Activated naive CD4-positive, alpha-beta T cell treated with anti-CD3 and anti-CD28 coated beads, Interleukin-2, amount 50 U/mL, for 24 hours (primary cell): ENCODE data around the gene THSD4.

Source experiments
- H3K27ac Mint-ChIP-seq: one replicate; pipeline ENCODE4 v1.8.0; 2021; ENCODE audit warnings: mild to moderate bottlenecking, mixed read lengths
- H3K27me3 Mint-ChIP-seq: one replicate; pipeline ENCODE4 v1.8.0; 2021; ENCODE audit warnings: mixed read lengths
- H3K36me3 Mint-ChIP-seq: one replicate; pipeline ENCODE4 v1.8.0; 2021; ENCODE audit warnings: mixed read lengths
- H3K4me1 Mint-ChIP-seq: one replicate; pipeline ENCODE4 v1.8.0; 2021; ENCODE audit warnings: mixed read lengths
- H3K4me3 Mint-ChIP-seq: one replicate; pipeline ENCODE4 v1.8.0; 2021; ENCODE audit warnings: mild to moderate bottlenecking, mixed read lengths
- H3K9me3 Mint-ChIP-seq: one replicate; pipeline ENCODE4 v1.8.0; 2021; ENCODE audit warnings: mixed read lengths

Gene THSD4

DNA sequence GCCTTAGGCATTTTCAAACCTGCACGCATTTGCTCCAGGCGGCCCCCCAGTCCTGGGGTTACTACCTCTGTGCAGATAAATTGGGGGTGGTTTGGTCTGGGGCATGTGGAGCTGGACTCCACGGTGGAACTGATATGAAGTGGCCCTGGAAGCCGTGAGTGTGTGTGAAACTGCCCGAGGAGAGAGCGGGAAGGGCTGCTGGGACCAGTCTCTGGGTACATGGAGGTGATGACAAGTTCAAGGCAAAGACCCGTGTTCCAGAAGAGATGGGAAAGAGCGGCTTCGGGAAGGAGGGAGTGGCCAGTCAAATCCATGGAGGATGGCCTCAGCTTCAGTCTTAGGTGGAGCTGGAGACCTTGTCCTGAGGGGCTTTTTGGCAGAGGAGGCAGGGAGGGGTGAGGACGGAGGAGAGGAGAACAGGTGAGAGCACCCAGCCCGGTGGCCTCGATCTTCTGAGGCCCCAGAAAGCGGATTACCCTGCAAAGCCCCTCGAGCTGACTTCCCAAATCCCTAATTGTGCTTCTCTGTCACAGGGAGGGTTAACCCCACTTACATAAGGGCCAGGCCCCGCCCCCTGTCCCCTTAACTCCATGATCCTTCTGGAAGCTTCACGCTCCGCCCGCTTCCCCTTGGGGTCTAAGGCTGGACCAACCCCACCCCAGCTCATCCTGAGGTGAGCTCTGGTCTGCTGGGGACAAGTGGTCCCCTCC lies 693.2 kb downstream of the THSD4 start:
- no peaks in the 10 kb centered on the region for H3K4me1 Mint-ChIP-seq
- no peak overlapping the region for H3K27ac Mint-ChIP-seq
- no peaks in the 10 kb centered on the region for H3K27me3 Mint-ChIP-seq
- H3K36me3 Mint-ChIP-seq = no peaks in the 10 kb centered on the region
- no peaks in the 10 kb centered on the region for H3K9me3 Mint-ChIP-seq
- H3K4me3 Mint-ChIP-seq = no peak overlapping the region

DNA sequence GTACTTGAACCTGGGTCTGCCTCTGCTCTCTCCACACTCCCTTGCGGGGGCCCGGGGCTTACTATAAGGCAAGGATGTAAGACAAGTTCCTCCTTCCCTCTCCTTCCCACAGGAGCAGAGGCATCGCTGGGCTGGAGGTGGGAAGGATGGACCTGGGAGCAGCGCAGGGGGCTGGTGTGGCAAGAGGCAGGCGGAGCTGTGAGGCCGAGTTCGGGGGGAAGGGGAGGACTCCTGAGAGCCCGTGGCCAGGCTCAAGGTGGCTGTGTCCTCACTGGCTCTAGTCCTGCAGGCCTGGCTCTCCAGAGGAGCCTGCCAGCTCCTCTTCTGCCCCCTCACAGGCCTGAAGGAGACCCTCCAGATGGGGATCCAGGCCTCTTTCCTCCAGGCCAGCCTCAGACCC lies 694.1 kb downstream of the THSD4 start:
- H3K9me3 Mint-ChIP-seq = no peaks in the 10 kb centered on the region
- H3K4me3 Mint-ChIP-seq = no peak overlapping the region
- no peaks in the 10 kb centered on the region for H3K36me3 Mint-ChIP-seq
- H3K4me1 Mint-ChIP-seq = no peaks in the 10 kb centered on the region
- no peak overlapping the region for H3K27ac Mint-ChIP-seq
- H3K27me3 Mint-ChIP-seq = no peaks in the 10 kb centered on the region

DNA sequence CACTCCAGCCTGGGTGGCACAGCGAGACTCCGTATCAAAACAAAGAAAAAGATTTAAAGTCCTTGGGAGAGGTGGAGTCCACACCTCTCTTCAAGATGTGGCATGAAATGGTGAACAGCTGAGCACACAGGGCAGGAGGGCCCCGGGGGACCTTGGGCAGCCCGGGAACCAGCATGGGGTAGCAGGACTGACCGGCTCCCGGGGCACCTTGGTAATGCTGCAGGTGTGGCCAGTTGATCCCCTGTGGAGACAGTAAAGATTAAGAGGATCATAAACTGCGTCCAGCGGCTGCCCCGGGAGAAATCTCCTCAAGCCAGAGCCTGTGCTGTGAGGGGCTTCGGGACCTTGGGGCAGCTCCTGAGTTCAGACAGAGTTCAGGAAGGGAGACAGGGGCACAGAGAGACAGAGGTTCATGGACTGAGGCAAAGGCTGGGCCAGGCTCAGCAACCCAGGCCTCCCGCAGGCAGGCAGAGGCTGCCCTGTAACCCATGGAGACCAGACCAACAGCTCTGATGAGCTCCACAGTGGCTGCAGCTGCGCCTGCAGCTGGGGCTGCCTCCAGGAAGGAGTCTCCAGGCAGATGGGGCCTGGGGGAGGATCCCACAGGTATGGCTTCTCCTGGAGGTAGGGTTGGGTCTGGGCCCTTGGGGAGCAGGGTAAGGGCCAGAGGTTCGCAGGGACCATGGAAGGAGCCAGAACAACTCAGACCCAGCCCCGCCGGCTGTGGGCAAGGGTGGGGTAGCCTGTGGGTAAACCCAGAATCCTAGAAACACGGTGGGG lies 695.2 kb downstream of the THSD4 start, which contains the start of gene NR2E3:
Gene NR2E3, plus strand, starts transcription at position 299 of the 780 bp plus-strand sequence. Its CDS starts 190 bp downstream, at position 489.
- Mint-ChIP-seq H3K27me3 (no peaks in the 10 kb centered on the region), H3K9me3 (no peaks in the 10 kb centered on the region), H3K4me1 (no peaks in the 10 kb centered on the region), H3K36me3 (no peaks in the 10 kb centered on the region), H3K4me3 (no peak within 1 kb of the TSS), H3K27ac (no peak within 1 kb of the TSS)

DNA sequence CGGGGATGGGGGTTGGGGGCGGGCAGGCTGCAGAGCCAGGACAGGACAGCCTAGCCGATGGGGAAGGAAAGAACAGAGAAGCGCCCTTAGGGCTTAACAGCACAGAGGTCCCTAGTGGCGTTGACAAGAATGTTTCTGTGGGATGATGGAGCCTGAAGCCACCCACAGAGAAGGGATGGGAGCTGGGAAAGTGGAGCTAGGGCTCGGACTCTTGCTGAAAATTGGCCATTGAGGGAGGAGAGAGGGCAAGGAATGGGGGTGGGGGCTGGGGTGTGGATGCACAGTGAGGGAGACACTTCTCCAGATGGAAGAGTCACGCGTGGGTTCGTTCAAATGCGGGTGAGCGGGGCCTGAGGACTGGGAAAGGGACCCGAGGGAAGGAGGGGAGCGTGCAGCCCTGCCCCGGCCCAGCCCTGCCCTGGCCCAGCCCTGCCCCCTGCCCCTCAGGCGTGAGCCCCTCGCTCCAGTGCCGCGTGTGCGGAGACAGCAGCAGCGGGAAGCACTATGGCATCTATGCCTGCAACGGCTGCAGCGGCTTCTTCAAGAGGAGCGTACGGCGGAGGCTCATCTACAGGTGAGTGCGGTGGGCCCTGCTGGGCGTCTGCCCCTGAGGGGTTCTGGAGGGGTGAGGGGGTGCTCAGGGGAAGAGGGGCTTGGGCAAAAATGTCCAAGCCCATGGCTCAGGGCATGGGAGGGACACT lies 695.9 kb downstream of the THSD4 start:
- Mint-ChIP-seq H3K4me3 (no peak overlapping the region), H3K36me3 (no peaks in the 10 kb centered on the region), H3K4me1 (no peaks in the 10 kb centered on the region), H3K9me3 (no peaks in the 10 kb centered on the region), H3K27me3 (no peaks in the 10 kb centered on the region), H3K27ac (no peak overlapping the region)

DNA sequence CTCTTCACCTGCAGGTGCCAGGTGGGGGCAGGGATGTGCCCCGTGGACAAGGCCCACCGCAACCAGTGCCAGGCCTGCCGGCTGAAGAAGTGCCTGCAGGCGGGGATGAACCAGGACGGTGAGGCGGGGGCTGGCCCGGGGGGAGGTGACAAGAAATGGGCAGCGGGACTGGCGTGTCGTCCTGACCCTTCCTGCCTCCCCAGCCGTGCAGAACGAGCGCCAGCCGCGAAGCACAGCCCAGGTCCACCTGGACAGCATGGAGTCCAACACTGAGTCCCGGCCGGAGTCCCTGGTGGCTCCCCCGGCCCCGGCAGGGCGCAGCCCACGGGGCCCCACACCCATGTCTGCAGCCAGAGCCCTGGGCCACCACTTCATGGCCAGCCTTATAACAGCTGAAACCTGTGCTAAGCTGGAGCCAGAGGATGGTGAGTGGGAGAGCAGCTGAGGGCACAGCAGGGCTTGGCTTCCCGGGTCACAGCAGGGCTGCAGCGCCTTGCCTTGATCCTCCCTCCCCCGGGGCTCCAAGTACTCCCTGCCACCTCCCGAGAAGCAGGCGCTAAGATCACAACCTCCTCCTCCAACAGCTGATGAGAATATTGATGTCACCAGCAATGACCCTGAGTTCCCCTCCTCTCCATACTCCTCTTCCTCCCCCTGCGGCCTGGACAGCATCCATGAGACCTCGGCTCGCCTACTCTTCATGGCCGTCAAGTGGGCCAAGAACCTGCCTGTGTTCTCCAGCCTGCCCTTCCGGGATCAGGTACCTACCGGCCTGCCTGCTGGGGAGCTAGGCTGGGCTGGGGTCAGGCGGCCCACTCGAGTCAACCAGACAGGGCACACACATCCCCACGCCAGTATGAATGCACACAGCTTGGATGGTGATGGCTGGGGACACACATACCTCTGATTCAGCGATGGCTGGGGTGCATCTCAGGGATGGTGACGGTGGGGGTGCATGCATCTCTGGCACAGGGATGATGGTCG lies 696.8 kb downstream of the THSD4 start:
- no peaks in the 10 kb centered on the region for H3K36me3 Mint-ChIP-seq
- H3K4me3 Mint-ChIP-seq = no peak overlapping the region
- H3K9me3 Mint-ChIP-seq = no peaks in the 10 kb centered on the region
- no peaks in the 10 kb centered on the region for H3K4me1 Mint-ChIP-seq
- H3K27ac Mint-ChIP-seq = no peak overlapping the region
- H3K27me3 Mint-ChIP-seq = no peaks in the 10 kb centered on the region

DNA sequence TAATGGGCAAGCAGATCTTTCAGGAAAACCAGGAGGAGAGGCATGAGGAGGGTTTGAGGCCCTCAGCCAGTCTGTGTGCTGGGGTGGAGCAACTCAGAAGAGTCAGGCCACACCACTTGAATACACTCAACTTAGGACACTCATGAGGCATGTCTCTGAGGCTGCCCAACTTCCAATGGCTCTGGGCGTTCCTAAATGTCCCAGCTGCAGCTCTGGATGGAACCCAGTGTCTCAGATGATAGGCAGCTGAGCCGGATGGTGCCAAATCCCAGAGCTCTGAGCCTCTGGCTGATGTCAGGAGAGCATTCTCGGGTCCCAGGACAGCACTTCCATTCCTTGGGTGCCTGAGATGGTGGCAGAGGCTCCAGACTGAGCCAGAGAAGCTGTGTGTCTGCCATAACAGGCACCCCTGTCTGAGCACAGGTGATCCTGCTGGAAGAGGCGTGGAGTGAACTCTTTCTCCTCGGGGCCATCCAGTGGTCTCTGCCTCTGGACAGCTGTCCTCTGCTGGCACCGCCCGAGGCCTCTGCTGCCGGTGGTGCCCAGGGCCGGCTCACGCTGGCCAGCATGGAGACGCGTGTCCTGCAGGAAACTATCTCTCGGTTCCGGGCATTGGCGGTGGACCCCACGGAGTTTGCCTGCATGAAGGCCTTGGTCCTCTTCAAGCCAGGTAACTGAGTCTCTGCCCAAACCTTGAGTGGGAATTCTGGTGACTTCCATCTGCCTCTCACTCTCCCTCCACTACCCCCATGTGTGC lies 697.9 kb downstream of the THSD4 start:
- Mint-ChIP-seq H3K4me3 (no peak overlapping the region), H3K27me3 (no peaks in the 10 kb centered on the region), H3K27ac (no peak overlapping the region), H3K4me1 (no peaks in the 10 kb centered on the region), H3K36me3 (no peaks in the 10 kb centered on the region), H3K9me3 (no peaks in the 10 kb centered on the region)

DNA sequence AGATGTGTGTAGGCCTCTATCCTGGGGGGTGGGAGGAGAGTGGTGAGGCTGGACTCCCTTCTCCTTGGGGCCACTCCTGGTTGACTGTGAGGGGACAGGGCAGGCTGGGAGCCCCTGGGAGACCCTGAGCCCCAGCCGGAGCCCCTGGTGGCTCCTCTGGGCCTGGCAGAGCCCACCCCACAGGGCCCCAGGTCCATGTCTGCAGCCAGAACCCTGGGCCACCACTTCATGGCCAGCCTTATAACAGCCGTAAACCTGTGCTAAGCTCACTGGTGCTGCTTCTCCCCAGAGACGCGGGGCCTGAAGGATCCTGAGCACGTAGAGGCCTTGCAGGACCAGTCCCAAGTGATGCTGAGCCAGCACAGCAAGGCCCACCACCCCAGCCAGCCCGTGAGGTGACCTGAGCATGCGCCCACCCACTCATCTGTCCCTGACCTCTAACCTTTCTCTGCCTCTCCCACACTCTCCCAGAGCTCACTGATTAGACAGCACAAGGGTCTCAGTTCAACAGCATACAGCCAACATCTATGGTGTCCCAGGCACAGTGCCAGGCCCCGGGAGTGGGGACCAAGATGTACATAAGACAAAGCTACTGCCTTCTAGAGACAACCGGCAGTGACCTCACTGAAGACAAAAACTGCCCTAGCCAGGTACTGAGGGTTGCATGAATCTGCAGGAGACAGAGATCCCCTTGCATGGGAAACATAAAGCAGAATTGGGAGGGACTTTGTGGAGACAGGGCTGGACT lies 698.6 kb downstream of the THSD4 start:
- Mint-ChIP-seq H3K4me3 (no peak overlapping the region), H3K36me3 (no peaks in the 10 kb centered on the region), H3K27ac (no peak overlapping the region), H3K9me3 (no peaks in the 10 kb centered on the region), H3K27me3 (no peaks in the 10 kb centered on the region), H3K4me1 (no peaks in the 10 kb centered on the region)

DNA sequence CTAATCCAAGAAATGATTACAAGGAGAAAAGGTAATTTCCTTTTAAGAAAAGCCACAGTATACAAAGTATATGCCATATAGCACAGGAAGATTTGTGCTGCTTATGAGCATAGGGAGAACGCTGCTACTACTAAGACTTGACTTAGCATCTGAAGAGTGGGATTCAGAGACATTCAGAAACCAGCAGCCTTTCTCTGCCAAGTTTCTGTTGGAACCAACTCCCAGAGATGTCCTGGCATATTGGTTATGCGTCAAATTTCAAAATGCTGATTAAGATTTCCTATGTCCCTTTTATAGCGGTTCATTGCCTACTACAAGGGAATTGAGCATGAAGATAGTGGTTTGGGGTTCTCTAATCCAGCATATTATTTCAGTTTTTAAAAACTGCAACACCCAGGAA lies 700.0 kb downstream of the THSD4 start:
- H3K27ac Mint-ChIP-seq = no peak overlapping the region
- H3K9me3 Mint-ChIP-seq = peaks cover 3% of the 10 kb centered on the region

DNA sequence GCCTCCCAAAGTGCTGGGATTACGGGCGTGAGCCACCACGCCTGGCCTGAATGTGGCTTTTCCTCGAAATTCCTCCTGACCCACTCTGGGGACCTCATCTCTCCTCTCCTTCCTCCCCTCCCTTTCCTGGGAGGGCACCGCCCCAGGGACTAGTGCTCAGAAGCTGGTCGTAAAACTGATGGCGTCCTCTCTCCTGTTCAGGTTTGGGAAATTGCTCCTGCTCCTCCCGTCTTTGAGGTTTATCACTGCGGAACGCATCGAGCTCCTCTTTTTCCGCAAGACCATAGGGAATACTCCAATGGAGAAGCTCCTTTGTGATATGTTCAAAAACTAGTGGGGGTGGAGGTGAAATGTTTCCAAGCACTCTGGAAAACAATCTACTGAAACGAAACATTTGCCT lies 702.1 kb downstream of the THSD4 start:
- Mint-ChIP-seq H3K4me3 (no peak overlapping the region), H3K4me1 (no peaks in the 10 kb centered on the region), H3K9me3 (peaks cover 6% of the 10 kb centered on the region), H3K27ac (no peak overlapping the region), H3K27me3 (no peaks in the 10 kb centered on the region), H3K36me3 (peaks cover 6% of the 10 kb centered on the region)

More for the DNA sequence above, 700.0 kb downstream of the THSD4 start:
- Mint-ChIP-seq H3K4me1 (no peaks in the 10 kb centered on the region), H3K36me3 (no peaks in the 10 kb centered on the region), H3K4me3 (no peak overlapping the region), H3K27me3 (no peaks in the 10 kb centered on the region)

DNA sequence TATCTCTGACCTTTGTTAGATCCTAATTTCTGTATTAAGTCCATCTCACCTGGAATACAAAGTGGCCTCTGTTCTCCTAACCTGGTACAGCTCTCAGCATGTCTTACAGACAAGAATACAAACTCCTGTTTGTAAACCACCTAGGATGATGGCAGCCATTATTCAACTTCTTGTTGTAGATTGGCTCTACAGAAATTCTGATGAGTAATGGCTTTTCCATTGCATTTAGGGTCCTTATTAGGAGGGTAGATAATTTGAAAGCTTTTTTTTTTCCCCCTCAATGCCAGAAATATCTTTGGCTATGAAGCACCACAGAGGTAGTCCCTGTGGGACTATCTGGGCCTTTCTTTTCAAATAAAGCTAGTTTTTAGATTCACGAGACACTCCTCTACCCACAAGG lies 704.9 kb downstream of the THSD4 start:
- no peaks in the 10 kb centered on the region for H3K4me1 Mint-ChIP-seq
- no peak overlapping the region for H3K27ac Mint-ChIP-seq
- peaks cover 24% of the 10 kb centered on the region for H3K36me3 Mint-ChIP-seq
- H3K9me3 Mint-ChIP-seq = peaks cover 12% of the 10 kb centered on the region
- no peaks in the 10 kb centered on the region for H3K27me3 Mint-ChIP-seq
- no peak overlapping the region for H3K4me3 Mint-ChIP-seq

DNA sequence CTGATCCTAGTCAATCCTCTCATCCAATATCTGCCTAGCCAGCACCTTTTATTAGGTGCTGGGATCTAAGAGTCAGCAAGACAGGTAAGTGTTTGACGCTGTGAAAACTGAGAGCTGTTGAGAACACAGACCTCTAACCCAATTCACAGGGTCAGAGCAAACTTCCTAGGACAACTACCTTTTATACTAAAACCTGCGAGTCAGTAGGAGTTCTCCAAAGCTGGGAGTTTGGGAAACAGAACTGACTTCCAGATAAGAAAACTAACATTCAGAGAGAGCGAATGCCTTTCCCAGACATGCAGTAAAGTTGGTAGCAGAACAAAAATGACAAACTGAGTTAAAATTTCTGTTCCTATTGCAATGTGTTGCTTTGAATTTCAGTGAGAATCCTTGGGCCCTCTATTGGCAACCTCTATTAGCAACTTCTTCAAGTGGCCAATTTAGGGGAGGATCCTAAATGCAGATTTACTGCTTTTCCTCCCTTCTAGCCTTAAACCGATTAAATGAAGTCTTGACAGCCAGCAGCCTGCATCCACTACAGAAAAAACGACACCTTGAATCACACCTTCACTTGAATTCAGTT lies 706.4 kb downstream of the THSD4 start:
- Mint-ChIP-seq H3K4me3 (no peak overlapping the region), H3K9me3 (peaks cover 15% of the 10 kb centered on the region), H3K27me3 (no peaks in the 10 kb centered on the region), H3K36me3 (peaks cover 39% of the 10 kb centered on the region), H3K4me1 (no peaks in the 10 kb centered on the region), H3K27ac (no peak overlapping the region)

DNA sequence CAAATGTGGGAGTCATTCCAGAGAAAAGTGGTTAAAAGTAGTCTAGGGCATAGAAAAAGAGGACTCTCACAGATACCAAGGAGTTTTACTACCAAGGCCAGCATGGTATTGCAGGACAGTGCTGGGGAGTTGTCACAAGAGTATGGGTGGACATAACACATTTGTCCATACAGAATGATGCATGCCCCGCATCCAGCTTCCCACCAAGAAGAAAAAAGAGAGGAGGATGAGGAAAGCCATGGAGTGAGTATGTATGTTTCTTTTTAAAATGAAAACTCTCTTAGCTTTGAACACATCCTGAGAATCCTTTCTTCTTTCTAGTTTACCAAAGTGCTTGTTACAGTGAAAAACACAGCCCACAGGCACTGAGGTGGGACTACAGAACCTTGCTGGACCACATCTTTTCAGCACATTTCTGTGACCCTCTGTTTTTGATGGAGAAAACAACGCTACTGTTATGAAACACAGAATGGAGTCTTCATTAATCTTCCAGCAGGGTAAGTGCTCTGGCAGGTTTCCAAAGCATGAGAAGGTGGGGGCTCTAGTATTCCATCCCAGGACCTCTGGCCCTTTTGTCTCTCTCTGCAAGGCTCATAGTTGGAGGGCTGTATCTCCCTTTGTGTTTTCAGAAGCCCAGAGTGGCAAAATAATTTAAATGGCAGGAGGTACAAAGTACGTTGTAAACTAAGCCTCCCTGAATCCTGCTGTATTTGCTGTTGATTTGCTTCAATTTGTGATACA lies 707.8 kb downstream of the THSD4 start:
- H3K4me1 Mint-ChIP-seq = no peaks in the 10 kb centered on the region
- no peak overlapping the region for H3K27ac Mint-ChIP-seq
- no peaks in the 10 kb centered on the region for H3K27me3 Mint-ChIP-seq
- H3K9me3 Mint-ChIP-seq = peaks cover 15% of the 10 kb centered on the region
- peaks cover 52% of the 10 kb centered on the region for H3K36me3 Mint-ChIP-seq
- no peak overlapping the region for H3K4me3 Mint-ChIP-seq

DNA sequence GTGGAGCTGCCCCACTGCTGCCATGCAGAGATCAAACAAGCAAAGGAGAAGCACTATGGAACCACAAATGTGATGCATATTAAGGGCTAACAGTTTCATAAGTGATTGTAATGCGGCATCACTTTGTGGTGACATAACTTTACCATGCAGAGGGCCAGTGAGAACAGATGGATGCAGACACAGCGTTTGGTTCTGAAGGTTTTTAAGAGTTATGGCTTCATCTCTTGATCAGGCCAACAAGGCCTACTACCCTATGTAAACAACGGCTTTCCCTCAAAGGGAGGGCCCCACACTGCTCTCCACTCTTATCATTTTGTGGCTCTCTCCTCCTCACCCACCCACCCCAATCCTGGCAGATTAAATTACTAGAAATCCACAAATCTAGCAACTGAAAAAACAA lies 708.5 kb downstream of the THSD4 start:
- Mint-ChIP-seq H3K4me3 (no peak overlapping the region), H3K27me3 (no peaks in the 10 kb centered on the region), H3K27ac (no peak overlapping the region), H3K36me3 (peaks cover 60% of the 10 kb centered on the region), H3K4me1 (no peaks in the 10 kb centered on the region), H3K9me3 (peaks cover 15% of the 10 kb centered on the region)
